ENCODE measurements around the gene QRFP.

QRFP gene

DNA sequence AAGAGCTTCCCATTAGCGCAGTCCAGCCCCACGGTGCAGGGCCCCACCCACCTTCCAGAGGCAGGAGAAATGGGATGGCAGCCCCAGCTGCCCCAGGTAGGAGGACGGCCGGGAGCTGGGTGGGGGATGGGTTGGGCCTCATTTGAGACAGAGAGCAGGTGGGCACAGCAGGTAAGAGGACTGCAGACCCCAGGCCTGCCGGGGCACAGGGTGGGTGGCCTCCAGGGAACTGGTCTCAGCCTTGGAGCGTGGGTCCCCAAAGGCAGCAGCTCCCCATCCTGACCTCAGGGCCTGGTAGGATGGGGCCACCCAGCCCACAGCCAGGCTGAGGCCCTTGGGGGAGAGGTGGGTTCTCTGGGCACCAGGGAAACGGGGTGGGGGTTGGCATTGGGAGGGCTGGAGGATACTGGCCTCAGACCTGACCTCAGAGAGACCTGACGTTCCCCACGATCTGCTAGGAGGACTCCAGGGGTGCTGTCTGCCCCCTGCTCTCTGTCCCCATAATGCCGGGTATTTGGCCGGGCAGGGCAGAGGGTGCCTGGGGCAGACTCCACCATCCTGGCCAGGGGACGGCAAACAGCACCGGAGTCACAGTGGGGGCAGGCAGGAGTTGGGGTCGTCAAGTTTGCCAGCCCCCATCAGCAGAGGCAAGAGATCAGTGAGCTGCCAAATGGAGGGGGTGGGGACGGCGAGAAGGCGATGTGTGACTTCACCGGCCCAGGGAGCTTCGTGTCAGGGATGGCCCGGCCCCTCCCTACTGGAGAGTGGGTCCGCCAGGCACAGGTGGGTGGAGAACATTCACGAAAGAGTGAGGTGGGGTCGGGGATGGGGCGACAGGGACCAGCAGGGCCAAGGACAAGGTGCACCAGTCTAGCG, 6.8 kb upstream of the QRFP start:
- no peak for DNase-seq

DNA sequence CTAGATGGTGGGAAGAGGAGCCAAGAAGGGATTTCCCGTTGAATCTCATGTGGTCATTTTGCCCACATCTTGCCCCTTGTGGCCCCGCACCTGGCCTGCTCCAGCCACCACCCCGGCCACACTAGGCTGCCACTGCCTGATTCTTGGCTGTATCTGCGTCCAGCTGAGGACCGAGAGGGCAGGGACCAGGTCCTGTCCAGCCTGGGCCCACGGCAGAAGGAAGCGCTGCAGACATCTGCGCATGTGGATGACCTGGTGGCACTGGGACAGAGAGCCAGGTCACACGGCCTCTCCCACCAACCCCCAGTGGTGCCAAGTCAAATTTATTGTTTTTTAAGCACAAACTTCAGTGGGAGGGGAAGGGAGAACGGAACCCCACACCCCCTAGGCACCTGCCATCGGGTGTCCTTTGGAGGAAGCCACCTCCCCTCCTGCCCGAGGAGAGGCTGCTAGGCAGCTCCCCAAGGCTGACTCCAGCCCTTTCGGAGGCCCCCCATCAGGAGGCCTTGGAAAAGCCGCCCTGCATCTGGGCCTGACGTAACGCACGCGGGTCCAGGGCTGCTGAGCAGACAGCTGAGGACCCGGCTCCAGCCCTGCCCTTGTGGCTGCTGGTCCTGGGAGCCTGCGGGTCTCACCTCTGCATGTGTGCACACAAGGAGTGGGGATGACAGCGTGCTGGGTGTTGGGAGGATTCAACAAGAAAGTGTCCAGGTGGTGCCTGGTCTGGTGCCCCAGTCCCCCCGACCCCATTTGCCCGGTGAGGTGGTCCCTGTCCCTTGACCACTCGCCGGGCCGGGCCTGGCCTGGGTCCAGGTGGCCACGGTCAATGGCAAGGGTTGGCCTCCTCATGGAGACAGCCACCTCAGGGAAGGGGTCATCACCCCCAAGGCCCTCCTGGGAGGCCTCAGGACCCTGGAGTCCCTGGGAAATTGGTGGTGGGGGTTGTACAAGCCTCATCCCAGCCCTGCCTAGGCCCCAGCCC, 5.9 kb upstream of the QRFP start:
- no peak for DNase-seq

DNA sequence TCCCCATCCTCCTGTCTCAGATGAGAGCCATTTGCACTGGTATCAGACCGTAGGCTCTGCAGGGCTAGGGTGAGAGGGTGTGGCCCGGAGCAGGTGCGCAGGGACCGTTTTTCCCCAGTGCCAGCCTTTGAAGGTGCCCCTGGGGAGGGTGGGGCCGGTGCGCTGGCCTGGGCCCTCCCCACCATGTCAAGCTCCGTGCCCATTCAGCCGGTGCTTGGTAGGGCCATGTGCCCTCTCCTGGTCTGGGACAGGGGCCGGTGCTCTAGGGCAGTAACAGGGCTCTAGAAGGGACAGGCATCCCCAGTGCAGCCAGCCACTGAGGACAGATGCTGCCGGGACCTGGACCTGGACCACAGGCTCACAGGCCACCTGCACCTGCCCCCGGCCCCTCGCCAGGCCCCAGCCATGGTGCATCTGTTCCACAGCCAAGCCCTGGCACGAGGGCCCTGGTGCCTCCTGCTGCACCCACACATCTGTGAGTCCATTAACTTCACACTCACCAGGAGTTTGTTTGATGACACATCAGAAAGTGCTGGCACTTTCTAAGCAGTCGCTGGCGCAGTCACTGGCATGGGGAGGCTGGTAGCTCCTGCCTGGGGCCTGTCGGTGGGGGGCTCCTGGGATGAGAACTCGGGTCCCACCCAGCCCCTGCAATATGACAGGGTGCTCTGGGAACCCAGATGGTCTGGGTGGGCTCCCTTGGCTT, 5.0 kb upstream of the QRFP start:
- no peak for DNase-seq

DNA sequence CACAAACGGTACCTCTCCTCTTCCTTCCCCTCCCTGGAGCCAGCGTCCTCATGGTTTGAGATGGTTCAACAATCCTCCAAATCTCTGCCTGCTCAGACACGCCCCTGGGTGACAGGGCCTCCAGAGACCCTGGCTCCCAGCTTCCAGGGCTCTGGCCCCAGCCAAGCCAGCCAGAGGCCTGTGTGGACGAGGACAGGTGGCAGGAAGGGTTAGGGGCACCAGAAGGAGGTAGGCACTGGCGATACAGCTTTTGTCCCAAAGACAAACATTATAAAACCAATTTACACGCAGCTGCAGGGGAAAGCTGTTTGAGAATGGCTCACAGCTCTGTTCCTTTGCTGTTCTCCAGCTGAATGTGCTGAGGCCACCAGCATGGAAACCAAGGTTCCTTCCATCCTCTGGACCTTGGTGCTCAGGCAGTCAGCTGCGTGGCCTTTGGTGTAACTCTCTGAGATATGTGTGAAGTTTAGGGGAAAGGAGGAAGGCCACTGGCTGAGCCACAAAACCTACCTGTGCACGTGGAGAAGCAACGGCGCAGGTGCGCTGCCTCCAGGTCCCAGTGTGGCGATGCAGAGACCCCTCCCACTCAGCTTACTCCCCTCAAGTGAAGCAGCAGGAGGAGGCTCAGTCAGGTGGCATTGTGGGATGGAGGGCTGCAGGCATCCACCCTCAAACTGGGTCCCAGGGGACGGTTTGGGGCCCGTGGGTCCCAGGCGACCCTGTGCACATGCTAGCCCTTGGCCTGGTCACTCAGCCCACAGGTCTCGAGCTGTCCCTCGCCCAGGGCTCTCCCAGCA, 4.3 kb upstream of the QRFP start:
- DNase-seq: no peak

DNA sequence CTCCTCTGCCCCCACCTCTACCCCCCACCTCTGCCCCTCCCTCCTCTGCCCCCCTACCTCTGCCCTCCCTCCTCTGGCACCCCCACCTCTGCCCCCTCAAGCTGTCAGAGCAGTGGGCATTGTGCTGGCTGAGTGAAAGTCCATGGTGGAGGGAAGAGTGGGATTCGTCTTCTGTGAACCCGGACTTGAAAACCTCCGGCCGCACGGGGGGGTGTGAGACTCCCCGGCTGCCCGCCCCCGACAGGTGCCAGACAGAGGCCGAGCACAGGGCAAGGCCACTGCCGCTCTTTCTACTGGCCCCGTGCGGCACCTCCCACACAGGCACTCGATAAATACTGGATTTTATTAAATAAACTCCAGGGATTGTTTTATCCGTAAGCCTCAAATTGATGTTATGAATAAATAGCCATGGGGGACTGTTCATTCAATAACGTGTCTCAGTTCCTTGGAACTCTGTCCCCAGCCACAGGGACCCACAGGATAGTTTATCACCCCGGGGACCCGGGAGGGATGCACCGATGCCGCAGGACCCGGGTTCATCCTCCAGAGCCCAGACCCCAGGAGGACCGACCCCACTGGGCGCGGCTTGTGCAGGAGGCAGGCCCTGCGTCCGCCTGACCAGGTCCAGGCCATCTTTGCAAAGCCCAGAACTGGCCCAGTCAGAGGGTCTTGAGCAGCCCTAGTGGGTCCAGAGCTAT, 2.6 kb upstream of the QRFP start:
- no peak for DNase-seq

DNA sequence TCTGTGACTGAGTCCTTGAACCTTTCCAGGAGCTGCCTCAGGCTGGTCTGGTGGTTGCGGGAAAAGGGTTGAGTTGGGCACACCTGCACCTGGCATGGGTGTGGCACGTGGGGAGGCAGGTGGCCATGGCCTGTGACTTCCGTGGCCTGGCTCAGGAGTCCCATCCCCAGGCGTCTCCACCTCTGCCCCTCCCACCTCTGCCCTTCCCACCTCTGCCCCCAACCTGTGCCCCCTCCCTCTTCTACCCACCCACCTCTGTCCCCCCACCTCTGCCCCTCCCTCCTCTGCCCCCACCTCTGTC, 1.9 kb upstream of the QRFP start:
- DNase-seq: no peak

DNA sequence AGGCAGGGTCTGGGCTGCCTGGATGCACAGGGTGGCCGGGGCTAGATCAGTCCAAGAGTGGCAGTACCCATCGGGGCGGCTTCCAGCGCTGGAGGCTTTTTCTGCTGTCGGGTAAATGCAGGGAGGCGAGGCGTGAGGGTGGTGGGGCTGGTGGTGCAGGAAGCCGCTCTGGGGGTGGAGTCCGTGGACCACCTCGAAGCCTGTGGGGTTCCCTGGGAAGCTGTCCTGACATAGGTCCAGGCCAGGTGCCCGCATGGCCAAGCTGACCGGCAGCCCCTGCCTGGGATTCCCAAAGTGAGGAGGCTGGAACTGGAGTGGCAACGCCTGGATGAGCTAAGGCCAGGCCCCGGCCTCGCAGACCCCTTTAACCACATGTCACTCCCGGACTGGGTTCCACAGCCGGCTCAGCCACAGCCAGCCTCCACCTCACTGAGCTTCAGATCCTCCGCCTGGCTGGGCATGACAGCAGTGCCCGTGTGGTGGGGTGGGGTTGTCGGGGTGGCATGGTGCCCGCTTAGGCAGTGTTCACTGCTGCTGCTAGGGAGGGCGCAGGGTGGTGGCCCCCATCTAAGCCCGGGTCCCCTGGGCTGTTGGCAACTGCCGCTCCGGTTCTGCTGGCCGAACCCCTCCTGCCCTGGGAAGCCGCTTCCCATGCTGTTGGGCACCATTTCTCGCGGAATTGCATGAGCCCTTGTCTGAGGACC, 1.4 kb upstream of the QRFP start:
- no peak for DNase-seq

DNA sequence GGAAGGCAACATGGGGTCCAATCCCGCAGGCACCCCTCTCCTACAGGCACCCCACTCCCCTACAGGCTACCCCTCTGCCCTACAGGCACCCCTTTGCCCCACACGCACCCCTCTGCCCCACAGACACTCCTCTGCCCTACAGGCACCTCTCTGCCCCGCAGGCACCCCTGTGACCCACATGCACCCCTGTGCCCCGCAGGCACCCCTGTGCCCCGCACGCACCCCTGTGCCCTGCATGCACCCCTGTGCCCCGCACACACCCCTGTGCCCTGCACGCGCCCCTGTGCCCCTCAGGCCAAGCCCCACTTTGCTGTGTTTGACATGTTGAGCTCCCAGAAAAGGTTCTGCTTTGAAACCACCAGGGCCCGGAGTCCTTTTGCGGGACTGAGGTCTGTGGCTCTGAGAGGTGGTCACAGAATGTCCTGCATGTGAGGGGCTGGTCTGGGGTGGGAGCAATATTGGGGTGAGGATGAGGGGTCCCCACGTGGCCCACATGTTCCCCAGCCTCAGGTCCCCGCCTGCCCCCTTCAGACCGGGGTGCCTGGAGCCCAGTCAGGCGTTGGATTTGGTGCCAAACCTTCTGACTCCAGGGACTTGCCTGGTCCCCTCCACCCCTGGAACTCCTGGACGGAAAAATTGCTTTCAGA, 616 bp upstream of the QRFP start:
- no peak for DNase-seq

DNA sequence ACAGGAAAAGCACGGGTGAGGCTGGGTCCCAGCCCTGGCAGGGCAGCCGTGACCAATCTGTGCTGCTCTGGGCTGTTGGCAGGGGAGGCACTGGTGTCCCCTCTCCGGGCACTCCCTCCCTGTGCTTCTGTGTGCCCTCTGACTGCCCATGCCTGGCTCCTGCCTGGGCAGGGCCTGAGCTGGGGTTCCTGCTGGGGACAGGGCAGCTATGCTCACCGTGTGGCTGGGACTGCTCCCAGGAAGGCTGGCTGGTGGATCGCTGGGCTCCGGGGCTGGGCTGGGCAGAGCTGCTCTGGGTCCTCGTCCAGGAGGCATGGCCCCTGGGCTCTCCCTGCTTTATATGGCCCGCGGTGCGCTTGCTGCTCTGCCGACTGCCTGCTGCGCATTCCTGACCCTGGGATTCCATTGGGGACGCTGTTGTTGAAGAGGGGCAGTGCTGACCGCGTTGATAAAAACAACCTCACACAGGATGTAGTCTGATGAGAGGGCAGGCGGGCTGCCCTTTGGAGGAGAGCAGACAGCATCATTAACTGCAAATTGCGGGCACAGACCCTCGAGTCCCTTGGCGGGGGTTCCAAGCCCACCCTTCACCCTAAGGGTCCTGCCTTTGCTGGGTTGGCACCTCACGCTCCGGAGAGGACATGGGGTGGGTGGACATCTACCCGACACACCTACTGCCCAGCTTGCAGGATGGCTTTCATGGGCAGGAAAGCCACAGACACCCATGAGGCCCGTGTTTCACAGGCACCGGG, 955 bp downstream of the QRFP start:
- DNase-seq: no peak

DNA sequence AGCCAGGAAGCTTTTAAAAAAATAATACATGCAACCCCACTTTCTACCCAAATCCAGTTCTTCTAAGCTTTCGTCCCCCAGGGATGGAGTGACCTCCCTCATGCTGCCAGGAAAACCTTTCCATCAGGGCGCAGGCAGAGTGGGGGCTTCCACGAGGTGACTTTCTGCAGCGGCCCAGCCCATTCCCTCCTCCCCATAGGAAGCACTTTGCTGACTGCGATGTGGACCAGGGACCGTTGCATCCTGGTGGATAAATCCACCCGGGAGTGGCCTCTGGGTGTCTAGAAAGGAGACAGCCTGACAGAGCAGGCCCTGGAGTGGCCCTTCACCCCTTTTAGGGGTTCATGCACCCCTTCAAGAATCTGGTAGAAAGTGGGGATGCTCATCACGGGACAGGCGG, 1.6 kb downstream of the QRFP start:
- DNase-seq: no peak

DNA sequence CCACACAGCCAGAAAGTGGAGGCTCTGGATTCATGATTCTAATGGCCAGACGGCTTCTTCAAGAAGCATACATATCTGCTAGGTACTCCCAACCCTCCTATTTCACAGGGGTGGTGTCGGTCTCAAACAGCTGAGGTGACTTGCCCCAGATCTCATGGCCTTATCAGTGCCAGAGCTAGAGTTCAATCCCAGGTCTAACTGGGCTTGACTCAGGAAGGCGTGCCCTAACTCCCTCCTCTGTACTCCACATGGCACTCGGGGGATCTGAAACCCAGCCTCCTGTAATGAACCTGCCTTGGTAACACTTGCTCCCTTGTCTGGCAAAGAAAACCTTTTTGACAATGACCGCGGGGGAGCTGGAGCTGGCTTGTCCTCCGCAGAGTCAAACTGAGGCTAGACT, 2.1 kb downstream of the QRFP start:
- DNase-seq: no peak

DNA sequence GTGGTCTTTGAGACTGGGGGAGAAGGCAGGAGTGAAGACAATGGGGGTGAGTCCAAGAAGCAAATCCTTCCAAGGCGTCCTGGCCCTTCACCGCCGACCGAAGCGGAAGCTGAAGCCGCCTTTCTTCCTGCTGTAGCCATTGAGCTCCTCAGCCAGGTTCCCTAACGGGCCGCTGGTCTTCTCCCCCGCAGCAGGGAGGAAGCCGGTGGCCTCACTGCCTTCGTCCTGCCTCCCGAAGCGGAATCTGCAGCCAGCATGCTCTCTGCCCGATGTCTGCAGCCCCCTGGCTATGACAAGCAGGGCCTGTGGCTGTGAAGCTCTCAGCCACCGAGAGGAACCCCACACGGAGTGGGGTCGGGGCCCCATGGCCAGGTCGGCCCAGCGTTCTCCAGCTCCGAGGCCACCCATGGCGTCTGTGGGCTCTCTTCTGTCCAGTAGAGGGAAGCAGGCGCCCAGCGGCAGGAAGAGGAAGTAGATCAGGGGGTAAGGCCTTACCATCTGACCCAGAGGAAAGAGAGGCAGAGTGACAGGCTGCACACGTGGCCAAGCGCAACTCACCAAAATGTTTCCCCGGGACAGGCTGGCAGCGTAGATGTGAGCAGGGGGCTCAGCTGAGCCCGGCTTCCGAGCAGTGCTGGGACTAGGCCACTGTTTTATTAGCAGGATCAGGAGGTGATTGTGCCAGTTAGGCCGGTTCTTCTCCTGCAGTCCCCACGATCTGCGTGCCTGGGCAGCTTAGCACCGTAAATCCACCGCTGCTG, 3.1 kb downstream of the QRFP start:
- no peak for DNase-seq

DNA sequence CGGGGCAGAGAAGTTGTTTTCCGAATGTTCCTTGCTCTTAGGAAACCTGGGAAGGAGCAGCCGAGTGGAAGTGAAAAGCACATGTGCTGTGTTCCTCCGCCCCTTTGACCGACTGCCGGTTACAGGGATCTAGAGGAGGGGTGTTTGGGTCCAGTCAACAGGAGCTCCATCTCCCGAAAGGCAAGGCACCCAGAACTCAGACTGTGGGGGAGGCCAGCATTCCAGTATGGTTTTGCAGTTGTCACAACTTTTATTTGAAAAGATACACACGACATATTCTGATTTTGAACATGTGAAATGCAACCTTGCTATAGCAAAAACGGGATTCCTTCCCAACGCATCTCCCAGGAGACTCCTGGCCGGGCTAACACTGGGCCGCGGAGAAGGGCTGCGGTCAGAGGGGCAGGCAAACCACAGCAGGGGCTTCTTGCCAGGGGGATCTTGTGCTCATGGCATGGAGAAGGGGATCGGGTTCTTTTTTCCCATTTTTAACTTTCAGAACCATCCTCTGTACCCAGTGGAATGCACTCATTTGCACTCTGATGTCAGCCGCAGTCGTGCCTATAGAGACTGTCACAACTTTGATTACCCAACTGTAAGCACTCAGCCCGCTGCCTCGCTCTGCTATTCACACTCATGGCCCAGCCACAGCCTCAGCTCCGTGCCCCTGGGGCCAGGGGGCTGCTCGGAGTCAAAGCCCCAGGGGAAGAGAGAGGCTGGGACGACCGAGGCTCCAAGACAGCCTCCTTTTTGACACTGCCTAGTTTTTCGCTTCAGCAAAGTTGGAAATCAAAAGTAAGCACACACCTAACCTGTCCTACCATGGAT, 3.9 kb downstream of the QRFP start:
- DNase-seq: no peak

DNA sequence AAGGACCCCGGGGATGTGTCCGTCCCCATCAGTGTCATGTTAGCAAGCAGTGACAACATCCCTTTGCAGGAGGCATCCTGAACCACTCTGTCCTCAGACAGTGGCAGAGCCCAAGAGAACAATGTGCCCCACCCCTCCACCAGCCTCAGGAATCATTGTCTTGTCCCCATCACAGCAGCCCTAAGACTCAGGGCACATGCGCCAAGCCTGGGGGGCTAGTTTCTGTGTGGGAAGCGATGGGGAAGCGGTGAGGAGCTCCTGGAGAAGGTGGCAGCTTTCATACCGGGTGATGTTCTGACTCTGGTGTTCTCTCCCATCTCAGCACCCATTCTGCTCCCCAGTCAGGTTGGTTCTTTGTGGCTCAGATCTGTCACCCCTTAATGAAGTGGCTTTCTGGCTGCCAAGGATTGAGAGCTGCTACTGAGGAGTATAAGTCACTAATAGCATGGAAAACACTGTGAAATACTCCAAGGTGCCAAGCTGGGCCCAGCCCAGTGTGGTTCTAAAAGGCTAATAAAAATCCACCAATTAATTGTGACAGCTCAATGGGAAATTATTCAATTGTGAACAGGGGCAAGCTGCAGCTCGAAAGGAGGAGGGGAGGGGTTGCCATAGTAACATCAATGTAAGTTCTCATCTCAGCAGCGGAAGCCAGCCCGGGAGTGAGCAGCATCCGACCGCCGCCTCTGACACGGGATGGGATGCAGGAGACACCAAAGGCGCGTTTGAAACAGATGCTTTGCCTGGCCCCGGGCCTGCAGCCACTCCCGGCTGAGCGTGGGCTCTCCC, 4.7 kb downstream of the QRFP start:
- DNase-seq: no peak

DNA sequence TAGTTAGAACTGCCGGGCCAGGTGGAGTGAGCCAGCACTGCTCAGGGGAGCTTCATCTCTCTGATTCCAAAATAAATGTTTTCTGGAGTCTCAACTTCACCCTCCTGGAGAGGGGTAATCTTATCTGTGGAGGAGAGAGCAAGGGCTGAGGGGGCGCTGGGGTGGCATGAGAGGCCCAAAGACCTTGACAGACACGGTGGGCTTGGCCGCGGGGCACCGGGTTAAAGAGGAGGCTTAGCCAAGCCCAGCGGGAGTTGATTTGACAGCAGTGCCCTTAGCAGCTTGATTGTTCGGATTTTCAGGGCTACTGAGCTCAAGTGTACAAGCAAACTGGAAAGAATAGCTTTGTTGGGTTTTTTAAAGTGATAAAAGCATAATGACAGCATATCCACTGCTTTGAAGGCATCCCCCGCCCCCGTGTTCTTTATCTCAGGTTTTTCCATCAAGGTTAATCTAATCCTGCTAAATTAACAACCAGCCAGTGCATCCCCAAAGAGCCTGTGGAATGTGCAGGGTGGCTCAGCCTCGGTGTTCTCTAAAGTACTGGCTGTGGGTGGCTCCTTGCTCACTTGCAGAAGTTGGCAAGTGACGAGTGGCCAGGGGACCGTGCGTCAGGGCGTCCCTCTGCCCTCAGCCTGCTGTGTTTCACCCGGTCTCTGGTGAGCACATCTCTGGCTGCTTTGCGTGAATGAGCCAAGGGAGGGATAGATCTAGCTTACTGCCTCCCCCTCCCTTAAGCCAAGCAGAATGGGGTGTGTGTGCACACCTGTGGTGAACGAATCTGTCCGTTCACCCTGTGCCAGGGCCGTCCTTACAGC, 5.5 kb downstream of the QRFP start:
- no peak for DNase-seq

DNA sequence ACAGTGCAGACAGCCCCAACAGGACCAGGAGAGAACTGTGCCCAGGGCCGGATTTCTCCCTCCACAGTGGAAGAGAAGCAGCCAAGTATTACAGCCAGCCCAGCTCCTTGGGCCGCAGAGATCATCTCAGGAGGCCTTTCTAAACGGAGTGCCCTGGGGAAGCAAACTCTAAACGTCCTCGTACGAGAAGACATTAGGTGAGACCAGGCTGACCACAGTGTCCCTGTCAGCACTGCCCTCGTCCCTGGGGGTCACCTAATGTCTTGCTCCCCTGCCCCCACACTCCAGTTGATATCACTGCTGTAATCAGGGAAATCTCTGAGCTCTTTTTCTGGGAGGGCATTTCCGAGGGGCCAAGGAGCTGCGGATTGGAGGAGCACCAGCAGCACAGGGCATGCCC, 6.5 kb downstream of the QRFP start:
- no peak for DNase-seq
